ENCODE measurements around the gene ARHGAP44. TPM values are rescaled to one million over a fixed set of nuclear protein-coding genes. Genes with fewer than 3 reads are reported as not detected.

The ARHGAP44 gene
- polyA plus RNA-seq, 1 donor (not counting 4 experiments of a cell fraction or from before 2014, with no cell fraction given): 2.2 TPM

GRCh38 chr17:13024016-13024415, 234.7 kb downstream of the ARHGAP44 start:
- H3K4me2 ChIP-seq (ENCODE audit: control insufficient read depth, extremely low read depth, insufficient read depth, low read depth, low read length): peak overlapping the region; percentile 22
- no peaks in the 10 kb centered on the region for H3K27me3 ChIP-seq (ENCODE audit: control insufficient read depth, extremely low read depth, insufficient read depth, low read length)
- DNase-seq (ENCODE audit: low read depth, low spot score): no peak
- no peak overlapping the region for H3K4me3 ChIP-seq (ENCODE audit: control insufficient read depth in 2 of 3, extremely low read depth in 1 of 3, insufficient read depth in 2 of 3, low read depth in 1 of 3, low read length in 3 of 3)
- H3K4me1 ChIP-seq (ENCODE audit: control insufficient read depth, extremely low read depth, insufficient read depth, low read length): no peaks in the 10 kb centered on the region
- no peak for FAIRE-seq
- dilution Hi-C loops (cut with MboI; ENCODE audit: extremely low pct_ligation_motif_present, low sequenced_read_pairs): no loop called here
- H3K9ac ChIP-seq (ENCODE audit: control insufficient read depth, extremely low read depth, insufficient read depth, low read length): no peak overlapping the region
- H4K20me1 ChIP-seq (ENCODE audit: control insufficient read depth, extremely low read depth, insufficient read depth, low read length): no peaks in the 10 kb centered on the region
- no peaks in the 10 kb centered on the region for H3K36me3 ChIP-seq (ENCODE audit: control insufficient read depth in 2 of 2, extremely low read depth in 1 of 2, insufficient read depth in 2 of 2, low read length in 2 of 2)
- no peak overlapping the region for H3K27ac ChIP-seq (ENCODE audit: control insufficient read depth, insufficient read depth, low read length)
- no peaks in the 10 kb centered on the region for H3K79me2 ChIP-seq (ENCODE audit: control insufficient read depth, insufficient read depth, low read length)
- H3K9me3 ChIP-seq (ENCODE audit: control insufficient read depth, low read depth, low read length): no peaks in the 10 kb centered on the region
- no peak overlapping the region for H2AFZ ChIP-seq (ENCODE audit: control insufficient read depth, low read length)
- no peaks in the 10 kb centered on the region for H3K9me1 ChIP-seq (ENCODE audit: control insufficient read depth, extremely low read depth, insufficient read depth, low read length)
- TF ChIP-seq EZH2 (IDR thresholded peaks at IDR 0.05; ENCODE audit: low read length) (no peak), CTCF (optimal IDR thresholded peaks at IDR 0.05 in 1 of 3, IDR thresholded peaks at IDR 0.05 in 1 of 3, conservative IDR thresholded peaks at IDR 0.05 in 1 of 3; ENCODE audit: extremely low read depth in 1 of 3, insufficient read depth in 2 of 3, low read length in 3 of 3) (peak in 1 of 3 experiments; percentile 4)

GRCh38 chr17:13024526-13025257, 235.4 kb downstream of the ARHGAP44 start:
- Histone ChIP-seq H3K9me3 (ENCODE audit: control insufficient read depth, low read depth, low read length) (no peaks in the 10 kb centered on the region), H3K4me2 (ENCODE audit: control insufficient read depth, extremely low read depth, insufficient read depth, low read depth, low read length) (peak overlapping the region; percentile 43), H3K9ac (ENCODE audit: control insufficient read depth, extremely low read depth, insufficient read depth, low read length) (no peak overlapping the region), H3K27ac (ENCODE audit: control insufficient read depth, insufficient read depth, low read length) (no peak overlapping the region), H3K4me3 (ENCODE audit: control insufficient read depth in 2 of 3, extremely low read depth in 1 of 3, insufficient read depth in 2 of 3, low read depth in 1 of 3, low read length in 3 of 3) (no peak overlapping the region), H4K20me1 (ENCODE audit: control insufficient read depth, extremely low read depth, insufficient read depth, low read length) (no peaks in the 10 kb centered on the region), H3K79me2 (ENCODE audit: control insufficient read depth, insufficient read depth, low read length) (no peaks in the 10 kb centered on the region), H2AFZ (ENCODE audit: control insufficient read depth, low read length) (peak overlapping the region; percentile 38), H3K27me3 (ENCODE audit: control insufficient read depth, extremely low read depth, insufficient read depth, low read length) (no peaks in the 10 kb centered on the region), H3K9me1 (ENCODE audit: control insufficient read depth, extremely low read depth, insufficient read depth, low read length) (no peaks in the 10 kb centered on the region), H3K4me1 (ENCODE audit: control insufficient read depth, extremely low read depth, insufficient read depth, low read length) (no peaks in the 10 kb centered on the region), H3K36me3 (ENCODE audit: control insufficient read depth in 2 of 2, extremely low read depth in 1 of 2, insufficient read depth in 2 of 2, low read length in 2 of 2) (no peaks in the 10 kb centered on the region)
- FAIRE-seq: peak; percentile 75
- TF ChIP-seq CTCF (optimal IDR thresholded peaks at IDR 0.05 in 1 of 3, IDR thresholded peaks at IDR 0.05 in 1 of 3, conservative IDR thresholded peaks at IDR 0.05 in 1 of 3; ENCODE audit: extremely low read depth in 1 of 3, insufficient read depth in 2 of 3, low read length in 3 of 3) (peak; percentile 79 to 97 (median 96)), EZH2 (IDR thresholded peaks at IDR 0.05; ENCODE audit: low read length) (no peak)
- dilution Hi-C loops (cut with MboI; ENCODE audit: extremely low pct_ligation_motif_present, low sequenced_read_pairs): no loop called here
- DNase-seq (ENCODE audit: low read depth, low spot score): peak; percentile 9
